Kidney epithelial cell (primary cell): ENCODE results near the gene ENG. TPM values are rescaled to one million over a fixed set of nuclear protein-coding genes. Genes with fewer than 3 reads are reported as not detected.

Experiments
- DNase-seq: peaks from one replicate; pipeline ENCODE4 v3.0.0-alpha.2; 2010; ENCODE audit warnings: low read depth
- H3K27me3 ChIP-seq: 2 replicates; pipeline ENCODE4 v1.6.0; 2011; ENCODE audit warnings: low read length; ENCODE audit not compliant: control insufficient read depth, insufficient read depth
- H3K36me3 ChIP-seq: 2 replicates; pipeline ENCODE4 v1.5.1; 2011; ENCODE audit warnings: low read length; ENCODE audit not compliant: control insufficient read depth, insufficient read depth
- H3K4me3 ChIP-seq: 2 replicates; pipeline ENCODE4 v1.5.1; 2011; ENCODE audit warnings: low read depth, mild to moderate bottlenecking, control low read depth, low read length
- total RNA-seq: library from RNA; depleted of rRNA; stranded (reverse); fragments of >200 nt; gene quantifications from 2 replicates; pipeline ENCODE4 v1.2.3, GENCODE V29; 2015
- TF ChIP-seq, protein P1 (sequence below): IDR thresholded peaks from 2 replicates; pipeline ENCODE4 v1.5.1; 2011; ENCODE audit warnings: mild to moderate bottlenecking, moderate library complexity, low read length, control low read depth, inconsistent platforms; ENCODE audit not compliant: insufficient read depth, poor library complexity, severe bottlenecking

ENG gene
- total RNA-seq, 1 donor from 2014 or later, result 3.4 TPM

DNA sequence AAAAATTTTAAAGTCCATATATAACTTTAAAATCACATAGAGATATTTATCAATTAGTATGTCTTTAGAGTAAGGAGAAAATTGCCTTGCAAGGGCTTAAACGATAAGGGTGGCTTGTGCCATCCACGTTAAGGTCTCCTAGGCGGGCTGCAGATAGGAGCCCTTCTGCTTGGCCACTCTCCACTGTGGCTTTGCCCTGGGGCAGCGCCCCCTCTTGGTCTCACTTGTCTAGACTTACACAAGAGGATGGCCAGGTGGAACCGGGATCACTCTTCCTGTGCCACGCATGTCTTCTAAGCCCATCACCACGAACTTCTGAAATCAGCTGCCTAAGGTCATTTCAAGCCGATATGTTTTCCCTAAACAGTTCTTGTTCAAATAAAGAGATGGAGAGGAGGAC, 48.8 kb downstream of the ENG start:
- no peak overlapping the region for H3K4me3 ChIP-seq
- peaks cover 3% of the 10 kb centered on the region for H3K36me3 ChIP-seq
- TF ChIP-seq, protein P1, sequence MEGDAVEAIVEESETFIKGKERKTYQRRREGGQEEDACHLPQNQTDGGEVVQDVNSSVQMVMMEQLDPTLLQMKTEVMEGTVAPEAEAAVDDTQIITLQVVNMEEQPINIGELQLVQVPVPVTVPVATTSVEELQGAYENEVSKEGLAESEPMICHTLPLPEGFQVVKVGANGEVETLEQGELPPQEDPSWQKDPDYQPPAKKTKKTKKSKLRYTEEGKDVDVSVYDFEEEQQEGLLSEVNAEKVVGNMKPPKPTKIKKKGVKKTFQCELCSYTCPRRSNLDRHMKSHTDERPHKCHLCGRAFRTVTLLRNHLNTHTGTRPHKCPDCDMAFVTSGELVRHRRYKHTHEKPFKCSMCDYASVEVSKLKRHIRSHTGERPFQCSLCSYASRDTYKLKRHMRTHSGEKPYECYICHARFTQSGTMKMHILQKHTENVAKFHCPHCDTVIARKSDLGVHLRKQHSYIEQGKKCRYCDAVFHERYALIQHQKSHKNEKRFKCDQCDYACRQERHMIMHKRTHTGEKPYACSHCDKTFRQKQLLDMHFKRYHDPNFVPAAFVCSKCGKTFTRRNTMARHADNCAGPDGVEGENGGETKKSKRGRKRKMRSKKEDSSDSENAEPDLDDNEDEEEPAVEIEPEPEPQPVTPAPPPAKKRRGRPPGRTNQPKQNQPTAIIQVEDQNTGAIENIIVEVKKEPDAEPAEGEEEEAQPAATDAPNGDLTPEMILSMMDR, result peak; percentile 49
- H3K27me3 ChIP-seq, result no peaks in the 10 kb centered on the region
- DNase-seq, result no peak

DNA sequence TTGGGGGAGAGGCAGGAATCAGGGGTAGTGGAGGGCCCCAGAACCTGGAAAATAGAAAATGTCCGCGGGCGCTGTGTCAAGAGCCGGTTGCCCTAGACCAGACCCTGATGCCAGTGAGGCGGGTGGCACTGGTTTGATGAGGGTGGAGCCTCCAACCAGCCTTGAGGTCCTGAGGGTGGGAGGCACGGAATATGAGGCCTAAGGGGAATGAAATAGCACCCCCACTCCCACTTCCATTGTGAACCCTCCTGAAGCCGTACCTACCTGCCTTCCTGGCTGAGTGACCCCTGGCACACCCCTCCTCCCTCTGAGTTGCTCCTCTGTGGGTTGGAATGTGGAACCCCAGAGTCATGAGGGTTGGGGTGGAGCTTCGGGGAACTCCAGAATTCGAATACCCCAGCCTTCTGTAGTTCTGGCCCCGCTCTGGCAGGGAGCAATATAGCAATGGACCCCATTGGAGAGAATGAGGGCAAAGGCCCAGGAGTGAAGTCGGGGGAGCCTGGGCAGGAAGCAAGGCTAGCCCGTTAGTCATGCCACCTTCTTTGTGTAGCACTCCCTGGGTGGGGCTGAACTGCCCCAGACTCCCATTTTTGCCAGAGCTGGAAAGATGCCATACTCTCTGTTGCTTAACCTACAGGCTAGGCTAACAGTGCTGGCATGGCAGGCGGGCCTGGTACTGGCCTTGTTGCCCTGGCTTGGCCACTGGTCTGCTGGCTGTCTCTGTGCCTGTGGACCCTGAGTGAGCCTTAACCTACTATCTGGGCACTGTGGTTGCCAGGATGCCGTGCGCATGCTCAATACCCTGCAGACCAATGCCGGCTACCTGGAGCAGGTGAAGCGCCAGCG, 50.7 kb downstream of the ENG start:
- Histone ChIP-seq H3K4me3 (peak overlapping the region; percentile 85), H3K36me3 (peaks cover 2% of the 10 kb centered on the region), H3K27me3 (no peaks in the 10 kb centered on the region)
- DNase-seq, result no peak
- TF ChIP-seq, protein P1, result no peak

DNA sequence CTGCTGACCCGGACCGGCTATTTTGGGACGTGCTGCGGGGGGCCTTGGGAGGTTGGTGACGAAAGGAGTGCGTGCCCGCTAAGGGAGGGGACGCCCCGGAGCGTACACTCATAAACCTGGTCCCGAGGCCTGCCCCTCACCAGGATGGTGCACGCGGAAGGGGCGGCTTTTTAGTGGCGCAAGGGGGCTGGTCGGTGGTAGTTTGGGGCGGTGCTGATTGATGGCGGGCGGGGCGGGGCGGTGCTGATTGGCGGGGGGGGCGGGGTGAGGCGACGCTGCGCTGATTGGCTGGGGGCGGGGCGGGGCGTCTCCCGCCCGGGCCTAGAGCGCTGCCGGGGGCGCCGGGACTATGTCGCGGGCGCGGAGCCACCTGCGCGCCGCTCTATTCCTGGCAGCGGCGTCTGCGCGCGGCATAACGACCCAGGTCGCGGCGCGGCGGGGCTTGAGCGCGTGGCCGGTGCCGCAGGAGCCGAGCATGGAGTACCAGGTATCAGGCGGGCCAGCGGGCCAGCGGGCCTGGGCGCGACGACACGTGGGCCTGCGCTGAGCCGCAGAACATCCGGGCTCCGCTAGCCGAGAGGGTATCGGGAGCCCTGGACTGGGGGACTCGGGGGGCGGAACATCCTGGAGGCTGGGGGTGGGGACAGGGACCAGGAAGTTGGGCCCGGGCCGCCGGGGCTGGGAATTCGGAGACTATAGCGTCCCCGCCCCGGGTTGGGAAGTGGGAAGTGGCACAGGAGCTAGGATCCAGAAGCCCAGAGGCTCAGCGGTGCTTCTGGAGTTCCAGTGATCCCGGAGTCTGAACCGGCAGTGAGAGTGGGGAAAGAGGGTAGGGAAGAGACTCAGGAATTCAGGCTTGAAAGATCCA, 51.6 kb downstream of the ENG start, which contains the start of gene FPGS:
Gene FPGS (plus strand): TSS at position 307 of the 868 bp plus-strand sequence. CDS start 43 bp downstream, at position 350.
- TF ChIP-seq, protein P1, result no peak
- no peaks in the 10 kb centered on the region for H3K27me3 ChIP-seq
- peaks cover 2% of the 10 kb centered on the region for H3K36me3 ChIP-seq
- peak within 1 kb of the TSS; percentile 85 for H3K4me3 ChIP-seq
- no peak for DNase-seq

DNA sequence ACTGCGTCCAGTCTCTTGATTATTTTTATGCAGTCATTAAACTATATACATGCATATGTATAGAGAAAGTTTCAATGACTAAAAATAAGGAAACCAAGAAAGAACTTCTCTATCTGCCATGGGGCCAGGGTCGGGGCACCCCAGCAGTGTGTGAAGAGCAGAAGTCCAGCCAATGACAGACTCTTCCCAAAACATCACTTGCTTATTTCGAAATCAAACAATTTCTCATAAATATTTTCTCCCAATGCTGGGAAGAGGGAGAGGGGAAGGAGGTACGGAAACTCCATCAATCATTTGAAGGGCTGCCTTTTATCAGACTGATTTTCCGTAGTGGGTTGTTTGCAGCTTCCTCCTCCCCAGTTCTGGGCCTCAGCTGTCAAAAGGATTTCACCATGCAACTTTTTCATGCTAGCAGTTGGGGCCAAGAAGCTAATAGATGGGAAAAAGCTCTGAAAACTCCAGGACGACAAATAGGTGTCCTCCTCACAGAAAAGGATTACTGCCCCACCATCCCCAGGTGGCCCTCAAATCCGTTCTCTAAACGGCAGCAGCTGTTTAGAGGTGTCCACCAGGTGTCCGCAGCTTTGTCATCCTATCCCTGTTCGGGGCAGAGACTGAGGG, 52.4 kb downstream of the ENG start:
- no peak for DNase-seq
- Histone ChIP-seq H3K27me3 (no peaks in the 10 kb centered on the region), H3K36me3 (peaks cover 2% of the 10 kb centered on the region), H3K4me3 (peak overlapping the region; percentile 41)
- TF ChIP-seq, protein P1, result peak; percentile 26

DNA sequence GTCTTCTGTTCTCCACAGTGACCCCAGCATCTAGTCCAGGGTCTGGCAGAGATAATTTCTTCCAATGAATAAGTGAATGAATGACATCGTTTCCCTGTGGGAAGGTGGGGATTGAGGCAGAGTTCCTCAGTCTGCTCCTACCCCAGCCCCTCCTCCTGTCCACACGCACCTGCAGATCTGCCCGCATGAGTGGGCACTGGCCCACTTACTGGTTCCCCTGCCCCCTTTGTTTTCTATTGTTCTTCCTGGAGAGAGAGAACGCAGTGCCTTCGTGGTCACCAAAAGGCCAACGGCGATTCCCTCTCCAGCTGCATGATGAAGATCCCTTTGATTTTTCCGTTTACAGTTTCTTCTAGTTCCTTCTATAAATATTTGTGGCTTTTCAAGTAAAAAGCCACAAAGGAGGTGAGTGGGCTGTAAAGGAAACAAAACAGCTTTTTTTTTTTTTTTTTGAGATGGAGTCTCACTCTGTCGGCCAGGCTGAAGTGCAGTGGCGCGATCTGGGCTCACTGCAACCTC, 57.5 kb downstream of the ENG start:
- Histone ChIP-seq H3K4me3 (no peak overlapping the region), H3K27me3 (no peaks in the 10 kb centered on the region), H3K36me3 (no peaks in the 10 kb centered on the region)
- TF ChIP-seq, protein P1, result no peak
- no peak for DNase-seq
